Measurements from ENCODE around the gene CCM2.

CCM2 gene

DNA sequence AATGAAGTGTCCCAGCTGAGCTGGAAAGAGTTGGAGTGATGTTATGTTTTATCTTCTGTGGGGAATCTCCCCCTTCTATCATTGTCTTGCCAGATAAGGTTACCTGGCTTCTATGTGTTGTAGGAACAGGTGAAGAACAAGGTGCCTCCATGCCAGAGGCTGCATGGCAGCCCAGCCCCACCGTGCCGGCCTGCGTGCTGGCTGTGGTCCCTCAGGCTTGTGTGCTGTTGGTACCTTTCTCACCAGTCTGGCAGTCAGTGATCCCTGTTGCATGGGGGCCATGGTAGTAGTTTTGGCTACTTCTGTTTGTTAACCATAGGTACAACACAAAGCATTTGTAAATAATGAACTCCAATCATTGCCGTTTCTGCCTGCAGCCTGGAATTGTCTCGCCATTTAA is 37.9 kb downstream of the CCM2 start:
- DNase-seq: no peak

DNA sequence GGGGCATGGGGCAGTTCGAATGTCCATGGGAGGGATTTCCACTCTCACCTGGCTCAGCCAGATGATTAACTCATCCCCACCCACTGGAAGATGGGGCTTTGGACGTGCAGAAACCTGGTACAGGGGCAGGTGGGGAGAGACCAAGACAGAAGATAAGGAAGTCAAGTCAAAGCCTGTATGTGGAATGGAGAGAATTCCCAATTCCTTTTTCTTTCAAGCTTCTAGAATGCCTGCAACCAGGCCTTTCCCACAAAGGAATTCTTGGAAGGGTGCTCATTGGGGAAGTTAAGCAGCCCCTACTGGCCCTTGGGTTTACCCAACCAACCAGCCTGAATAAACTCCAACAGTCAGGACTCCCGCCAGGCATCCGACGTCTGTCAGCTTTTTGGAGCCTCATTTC is 39.1 kb downstream of the CCM2 start:
- no peak for DNase-seq

DNA sequence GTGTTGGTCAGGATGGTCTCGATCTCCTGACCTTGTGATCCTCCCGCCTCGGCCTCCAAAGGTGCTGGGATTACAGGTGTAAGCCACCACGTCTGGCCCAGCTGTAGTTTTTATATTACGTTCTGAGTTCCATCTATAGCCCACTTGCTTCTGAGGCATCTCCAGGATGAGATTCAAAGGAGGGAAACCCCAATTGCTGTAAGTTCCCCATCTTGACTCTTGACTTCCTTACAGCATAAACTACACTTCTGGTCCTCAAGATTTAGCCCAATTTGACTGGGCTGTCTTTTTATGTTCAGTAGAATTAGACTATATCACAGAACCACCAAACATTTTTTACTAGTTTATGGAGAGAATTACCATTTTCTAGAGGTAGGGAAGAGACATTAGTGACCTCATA is 44.3 kb downstream of the CCM2 start:
- DNase-seq: no peak

DNA sequence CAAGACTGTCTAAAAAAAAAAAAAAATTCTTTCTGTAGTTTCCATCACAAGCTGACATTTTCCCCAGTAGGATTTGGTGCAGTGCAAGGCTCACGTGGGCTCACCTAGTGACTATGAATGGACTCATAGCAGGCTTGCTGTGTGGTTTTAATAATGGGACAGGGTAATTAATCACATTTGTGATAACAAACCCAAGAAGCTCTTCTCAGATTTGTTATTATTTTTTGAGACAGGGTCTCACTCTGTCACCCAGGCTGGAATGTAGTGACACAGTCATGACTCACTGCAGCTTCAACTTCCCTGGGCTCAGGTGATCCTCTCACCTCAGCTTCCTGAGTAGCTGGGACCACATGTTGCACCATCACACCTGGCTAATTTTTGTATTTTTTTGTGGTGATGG is 48.7 kb downstream of the CCM2 start:
- DNase-seq: no peak

DNA sequence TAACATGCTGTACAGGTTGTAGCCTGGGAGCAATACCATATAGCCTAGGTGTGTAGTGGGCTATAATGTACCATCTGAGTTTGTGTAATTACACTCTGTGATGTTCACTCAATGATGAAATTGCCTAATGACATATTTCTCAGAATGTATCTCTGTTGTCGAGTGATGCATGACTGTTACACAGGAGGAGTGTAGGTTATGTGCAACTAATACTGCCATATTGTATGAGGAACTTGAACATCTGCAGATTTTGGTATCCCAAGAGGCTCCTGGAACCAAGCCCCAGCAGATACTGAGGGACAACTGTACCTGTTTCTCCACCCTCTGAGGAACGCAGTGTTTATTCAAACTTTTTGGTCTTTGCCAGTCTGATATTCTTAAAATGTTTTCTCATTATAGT is 50.2 kb downstream of the CCM2 start:
- DNase-seq: no peak

DNA sequence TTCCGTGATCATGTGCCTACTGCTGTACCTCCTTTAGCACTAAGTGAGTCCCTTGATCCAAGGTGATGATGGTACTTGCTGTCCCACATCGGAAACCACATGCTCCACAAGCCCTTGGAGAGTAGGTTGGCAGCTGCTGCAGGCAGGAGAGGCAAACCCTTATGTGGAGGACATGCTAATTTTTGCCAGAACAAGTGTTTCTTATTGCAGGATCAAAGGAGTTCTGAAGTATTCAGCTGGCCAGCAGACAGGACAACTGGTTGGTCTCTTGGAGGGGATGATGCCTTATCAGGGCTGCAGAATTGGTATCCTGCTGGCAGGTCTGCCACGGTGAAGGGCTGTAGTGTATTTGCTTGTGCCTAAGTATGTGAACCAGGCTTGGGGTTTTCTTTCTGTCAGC is 52.0 kb downstream of the CCM2 start:
- no peak for DNase-seq

DNA sequence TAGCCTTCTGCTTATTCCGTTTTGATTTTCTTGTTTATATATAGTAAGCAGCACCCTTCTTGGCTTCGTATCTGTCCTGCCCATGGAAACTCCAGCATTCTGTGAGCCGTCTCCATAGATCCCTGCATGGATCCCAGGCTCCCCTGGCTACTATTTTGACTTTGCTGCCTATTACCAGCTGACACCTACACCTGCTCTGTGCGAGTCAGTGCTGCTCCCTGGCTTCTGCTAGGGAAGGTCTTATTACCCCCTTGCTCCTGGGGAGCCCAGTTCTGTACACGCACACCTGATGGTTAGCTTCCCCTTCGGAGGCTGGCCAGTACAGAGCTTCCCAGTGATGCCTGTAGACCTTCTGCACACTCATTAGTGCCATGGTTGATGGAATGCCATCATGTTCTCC is 53.4 kb downstream of the CCM2 start:
- no peak for DNase-seq

DNA sequence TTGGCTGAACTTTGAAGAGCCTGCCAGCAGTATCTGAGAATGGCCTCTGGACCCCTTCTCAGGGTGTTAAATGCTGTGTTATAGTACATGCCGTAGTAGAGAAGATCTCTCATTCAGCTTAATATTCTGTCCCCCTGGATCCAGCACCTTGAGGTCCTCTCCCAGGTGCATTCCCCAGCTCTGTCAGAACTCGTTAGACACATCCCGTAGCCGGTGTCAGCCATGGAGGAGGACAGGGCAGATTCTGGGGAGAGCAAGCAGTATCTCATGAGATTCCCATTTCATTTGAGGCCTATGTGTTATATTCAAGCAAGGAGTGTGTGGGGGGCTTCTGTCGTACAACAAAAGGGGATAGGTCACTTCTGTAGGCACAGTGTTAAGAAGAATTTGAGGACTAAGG is 53.9 kb downstream of the CCM2 start:
- no peak for DNase-seq

DNA sequence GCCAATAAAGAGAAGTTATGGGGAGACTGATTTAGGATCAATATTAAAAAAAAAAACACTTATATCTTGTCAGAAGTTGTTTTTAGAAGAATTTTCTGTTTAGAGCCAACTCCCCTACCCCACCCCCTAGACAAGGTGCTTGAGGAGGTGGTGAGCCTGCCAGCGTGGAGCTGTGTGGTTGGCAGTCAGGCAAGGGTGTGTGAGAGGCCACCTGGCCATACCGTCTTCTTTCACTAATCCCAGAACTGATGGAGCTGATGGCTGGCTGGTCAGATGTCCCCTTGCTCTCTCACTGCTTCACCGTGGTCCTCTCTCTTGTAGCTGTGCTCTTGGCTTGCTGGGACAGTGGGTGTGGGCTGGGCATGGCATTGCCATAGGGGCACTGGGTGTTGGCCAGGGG is 54.4 kb downstream of the CCM2 start:
- DNase-seq: no peak

DNA sequence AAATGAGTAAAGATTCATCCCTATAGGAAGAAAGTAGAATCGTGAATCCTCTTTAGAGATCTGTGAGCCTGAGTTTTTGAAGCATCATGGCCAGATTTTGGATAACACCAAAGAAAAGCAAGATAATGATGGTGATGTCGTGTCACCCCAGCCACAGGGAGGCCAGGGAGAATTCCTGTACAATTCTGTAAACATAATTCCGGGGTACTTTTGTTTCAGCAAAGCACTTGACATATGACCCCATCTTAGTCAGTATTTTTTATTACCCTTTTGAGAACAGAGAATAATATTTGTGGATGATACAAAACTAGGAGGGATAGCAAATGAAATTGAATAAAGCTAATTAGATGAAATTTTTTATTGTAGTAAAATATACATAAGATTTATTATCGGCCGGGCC is 55.0 kb downstream of the CCM2 start:
- no peak for DNase-seq

DNA sequence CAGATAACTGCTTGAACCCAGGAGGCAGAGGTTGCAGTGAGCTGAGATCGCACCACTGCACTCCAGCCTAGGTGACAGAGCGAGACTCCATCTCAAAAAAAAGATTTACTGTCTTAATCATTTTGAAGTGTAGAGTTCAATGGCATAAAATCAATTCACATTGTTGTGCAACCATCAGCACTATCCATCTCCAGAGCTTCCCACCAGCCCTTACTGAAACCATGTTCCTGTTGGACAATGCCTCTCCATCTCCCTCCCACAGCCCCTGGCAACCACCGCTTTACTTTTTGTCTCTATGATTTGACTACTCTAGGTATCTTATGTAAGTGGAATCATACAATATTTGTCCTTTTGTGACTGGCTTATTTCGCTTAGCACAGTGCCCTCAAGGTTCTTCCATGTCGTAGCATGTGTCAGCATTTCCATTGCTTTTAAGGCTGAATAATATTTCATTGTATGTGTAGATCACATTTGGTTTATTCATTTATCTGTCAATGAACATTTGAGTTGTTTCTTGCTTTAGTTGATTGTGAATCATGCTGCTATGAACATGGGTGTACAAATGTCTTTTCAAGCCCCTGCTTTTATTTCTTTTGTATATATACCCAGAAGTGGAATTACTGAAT is 55.7 kb downstream of the CCM2 start:
- no peak for DNase-seq

DNA sequence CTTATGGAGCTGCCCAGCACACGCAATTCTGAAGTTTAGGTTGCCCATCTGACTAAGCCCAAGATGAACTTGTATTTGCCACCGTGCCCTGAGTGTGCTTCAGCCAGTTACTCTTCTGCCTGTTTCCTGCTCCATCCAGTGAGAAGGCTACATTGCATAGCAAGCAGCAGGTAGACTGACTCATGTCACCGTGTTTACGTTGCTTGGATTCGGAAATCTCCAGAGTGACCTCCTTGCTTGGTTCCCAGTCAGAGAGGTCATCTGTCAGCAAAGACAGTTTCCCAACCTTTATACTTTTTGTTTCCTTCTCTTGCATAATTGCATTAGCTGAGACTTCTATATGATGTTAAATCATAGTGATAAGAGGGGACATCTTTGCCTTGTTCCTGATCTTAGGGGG is 57.9 kb downstream of the CCM2 start:
- no peak for DNase-seq

DNA sequence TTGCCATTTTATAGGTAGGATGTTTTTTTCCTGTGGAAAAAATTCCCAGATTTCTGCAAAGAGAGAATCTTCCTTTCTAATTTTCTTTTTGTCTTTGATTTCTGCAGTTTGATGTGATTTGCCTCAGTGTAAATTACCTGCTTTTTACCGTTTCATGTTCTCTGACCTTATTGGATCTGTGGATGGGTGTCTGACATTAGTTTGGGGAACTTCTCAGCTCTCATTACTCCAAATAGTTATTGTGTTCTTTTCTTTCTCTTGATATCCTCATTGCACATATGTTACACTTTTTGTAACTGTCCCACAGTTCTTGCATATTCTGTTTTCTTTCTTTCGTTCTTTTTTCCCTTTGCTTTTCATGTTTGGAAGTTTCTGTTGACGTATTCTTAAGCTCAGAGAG is 60.3 kb downstream of the CCM2 start:
- DNase-seq: no peak

DNA sequence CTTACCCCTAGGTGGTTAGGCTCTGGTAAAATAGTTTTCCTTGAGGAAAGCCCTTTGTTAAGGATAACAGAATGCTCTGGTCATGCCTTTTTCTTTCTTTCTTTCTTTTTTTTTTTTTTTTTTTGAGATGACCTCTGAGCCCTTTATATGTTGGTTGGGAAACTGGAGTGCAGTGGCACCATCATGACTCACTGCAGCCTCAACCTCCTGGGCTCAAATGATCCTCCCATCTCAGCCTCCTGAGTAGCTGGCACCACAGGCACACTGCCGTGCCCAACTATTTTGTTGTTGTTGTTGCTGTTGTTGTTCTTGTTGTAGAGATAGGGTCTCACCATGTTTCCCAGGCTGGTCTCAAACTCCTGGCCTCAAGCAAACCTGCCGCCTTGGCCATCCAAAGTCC is 61.4 kb downstream of the CCM2 start:
- no peak for DNase-seq

DNA sequence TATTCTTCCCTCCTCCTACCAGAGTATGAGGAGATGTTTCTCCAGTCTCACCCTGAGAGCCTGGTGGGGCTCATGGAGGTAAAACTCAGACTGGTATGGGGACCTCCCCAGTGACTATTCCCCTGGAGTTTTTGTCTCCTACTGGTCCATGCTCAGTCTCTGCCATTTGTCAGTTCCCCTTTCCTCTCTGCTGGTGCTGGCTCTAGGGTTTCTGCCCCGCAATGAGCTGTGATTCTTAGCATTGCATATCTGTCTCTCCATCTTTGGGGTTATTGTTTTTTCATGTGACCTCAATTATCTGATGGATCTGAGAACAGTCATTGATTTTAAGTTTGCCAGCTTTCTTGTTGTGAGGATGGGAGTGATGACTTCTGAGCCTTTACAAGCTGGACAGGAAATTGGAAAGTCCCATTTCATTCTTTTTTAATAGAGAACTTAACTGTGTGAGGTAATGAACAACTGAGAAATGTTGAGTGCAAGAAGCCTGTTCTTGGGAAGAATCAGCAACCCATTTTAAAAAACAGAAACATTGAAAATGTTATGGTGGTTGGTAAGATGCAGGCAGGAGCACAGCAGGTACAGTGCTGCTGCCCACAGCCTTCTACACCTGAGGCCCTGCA is 61.9 kb downstream of the CCM2 start:
- DNase-seq: no peak

DNA sequence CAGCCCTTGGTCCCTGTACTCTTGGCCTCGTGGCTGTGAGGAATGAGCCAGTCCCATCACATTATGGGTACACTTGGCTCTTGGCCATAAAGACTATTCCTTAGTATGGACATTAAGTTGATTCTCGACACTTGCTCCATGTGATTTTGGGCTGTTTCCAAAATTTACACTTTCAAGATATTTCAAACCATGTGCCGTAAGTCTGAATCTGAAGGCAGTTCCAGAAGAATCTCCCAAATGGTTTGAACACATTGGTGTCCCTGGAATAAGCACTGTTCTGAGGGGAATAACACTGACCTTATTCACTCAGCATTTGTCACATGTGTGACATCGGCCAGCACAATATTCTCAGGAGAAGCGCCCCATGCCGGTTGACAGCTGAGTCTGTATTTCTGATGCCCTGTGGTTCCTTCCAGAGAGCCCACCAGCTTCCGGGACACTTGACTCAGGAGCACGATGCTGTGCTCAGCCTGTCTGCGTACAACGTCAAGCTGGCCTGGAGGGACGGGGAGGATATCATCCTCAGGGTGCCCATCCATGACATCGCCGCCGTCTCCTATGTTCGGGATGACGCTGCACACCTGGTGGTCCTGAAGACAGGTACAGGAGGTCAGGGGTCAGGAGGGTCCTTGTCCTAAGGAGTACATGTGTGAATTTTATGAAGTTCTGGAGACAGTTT is 64.2 kb downstream of the CCM2 start:
- DNase-seq: no peak

DNA sequence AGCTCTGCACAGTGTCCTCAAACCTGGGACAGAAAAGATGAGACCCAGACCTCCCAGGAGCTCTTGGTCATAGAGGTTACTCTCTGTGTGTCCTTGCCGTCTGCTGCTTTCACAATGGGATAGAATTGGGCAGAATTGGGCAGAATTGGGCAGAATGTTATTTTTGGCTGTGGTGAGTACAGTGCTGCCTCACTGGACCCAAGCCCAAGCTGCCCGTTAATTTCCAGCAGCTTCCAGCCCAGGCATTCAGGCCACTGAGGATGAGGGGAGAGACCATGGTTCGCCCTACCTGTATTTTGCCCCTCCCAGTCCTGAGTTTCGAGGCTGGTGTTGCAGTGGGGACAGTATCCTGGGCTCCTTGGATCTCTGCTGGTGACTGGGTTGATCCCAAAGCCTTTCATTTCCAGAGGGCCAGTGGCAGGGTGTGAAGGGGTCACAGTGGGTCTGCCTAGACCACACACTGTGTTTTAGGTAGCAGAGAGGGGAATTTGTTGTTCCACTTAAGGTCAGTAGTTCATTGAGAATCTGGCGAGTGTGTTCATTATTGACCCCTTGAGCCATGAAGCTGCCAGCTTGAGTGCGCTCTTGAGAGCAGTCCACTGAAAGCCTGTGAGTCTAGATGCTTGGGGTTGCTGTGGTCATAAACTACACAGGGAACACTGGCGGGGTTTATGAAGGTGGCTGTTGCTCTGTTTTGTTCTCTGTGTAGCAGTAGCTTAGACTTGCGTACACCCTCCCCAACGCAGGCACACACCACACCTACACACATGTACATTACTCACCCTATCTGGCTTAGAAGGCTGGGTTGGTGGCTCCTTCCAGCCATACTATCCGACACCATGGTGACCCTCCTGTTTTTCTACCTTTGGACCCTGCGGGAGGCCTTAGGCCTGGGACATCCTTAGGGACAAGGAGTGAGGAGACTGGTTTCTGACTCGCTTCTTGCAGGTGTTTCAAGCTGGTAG is 65.3 kb downstream of the CCM2 start:
- DNase-seq: no peak

DNA sequence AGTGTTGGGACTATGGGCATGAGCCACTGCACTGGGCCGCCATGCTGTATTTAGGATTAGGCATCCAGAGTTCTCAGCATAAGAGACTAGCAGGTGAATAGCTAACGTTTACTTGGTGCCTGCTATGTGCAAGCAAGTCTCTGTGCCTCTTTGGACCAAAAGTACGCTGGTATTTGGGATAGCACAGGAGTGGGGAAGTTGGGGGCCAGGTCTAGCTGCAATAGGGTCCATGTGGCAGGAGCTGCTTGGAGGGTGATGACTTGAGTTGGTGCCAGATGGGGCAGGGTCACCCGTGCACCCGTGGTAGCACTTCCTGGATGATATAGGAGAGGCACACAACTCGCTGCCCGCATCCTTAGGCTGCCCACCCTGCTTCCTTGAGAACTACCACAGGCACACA is 66.4 kb downstream of the CCM2 start:
- DNase-seq: no peak

DNA sequence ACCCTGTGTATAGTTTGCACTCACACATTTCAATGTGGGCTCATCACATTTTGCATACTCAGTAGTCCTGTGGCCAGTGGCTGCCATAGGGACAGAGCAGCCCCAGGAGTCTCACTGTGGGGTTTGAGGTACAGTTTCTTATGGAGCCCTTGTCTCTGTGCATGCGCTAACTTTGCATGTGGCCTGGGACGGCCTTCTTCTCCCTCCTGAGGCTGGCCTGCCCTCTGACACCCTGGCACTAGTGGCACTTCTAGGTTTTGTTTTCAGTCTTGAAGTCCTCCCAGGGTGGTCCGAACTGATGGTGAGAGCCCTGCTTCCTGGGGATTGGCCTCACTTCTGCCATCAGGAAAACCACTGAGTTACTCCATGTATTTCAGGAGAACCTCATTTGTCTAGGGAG is 67.6 kb downstream of the CCM2 start:
- DNase-seq: no peak

DNA sequence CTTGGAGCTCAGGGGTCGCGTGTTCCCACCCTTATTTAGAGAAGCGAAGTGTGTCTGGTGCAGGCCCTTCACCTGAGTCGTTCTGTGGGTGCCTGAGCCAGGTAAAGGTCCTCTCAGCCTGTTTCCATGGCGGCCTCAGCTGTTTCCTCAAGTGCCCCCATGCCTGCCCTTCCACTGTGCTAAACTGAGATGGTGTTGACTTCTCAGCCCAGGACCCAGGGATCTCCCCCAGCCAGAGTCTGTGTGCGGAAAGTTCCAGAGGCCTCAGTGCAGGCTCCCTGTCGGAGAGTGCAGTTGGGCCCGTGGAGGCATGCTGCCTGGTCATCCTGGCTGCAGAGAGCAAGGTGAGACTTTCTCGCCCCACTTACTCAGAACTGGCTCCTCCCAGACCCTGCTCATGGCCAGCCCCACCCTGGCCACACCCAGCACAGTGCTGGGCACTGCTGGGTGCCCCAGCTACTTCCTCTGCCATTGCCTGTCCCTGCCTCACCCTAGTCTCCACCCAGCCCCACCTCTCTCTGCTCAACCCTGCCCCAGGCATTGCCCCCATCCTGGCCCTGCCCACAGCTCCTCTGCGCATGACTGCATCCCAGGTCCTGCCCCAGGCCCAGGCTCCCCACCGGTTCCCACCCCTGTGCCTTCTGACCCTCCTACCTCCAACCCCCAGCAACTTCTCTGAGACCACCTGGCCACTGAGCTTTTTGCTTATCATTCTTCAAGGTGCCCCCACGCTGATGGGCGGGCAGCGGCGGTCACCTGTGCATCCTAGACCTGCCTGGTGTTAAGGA is 68.4 kb downstream of the CCM2 start:
- no peak for DNase-seq

DNA sequence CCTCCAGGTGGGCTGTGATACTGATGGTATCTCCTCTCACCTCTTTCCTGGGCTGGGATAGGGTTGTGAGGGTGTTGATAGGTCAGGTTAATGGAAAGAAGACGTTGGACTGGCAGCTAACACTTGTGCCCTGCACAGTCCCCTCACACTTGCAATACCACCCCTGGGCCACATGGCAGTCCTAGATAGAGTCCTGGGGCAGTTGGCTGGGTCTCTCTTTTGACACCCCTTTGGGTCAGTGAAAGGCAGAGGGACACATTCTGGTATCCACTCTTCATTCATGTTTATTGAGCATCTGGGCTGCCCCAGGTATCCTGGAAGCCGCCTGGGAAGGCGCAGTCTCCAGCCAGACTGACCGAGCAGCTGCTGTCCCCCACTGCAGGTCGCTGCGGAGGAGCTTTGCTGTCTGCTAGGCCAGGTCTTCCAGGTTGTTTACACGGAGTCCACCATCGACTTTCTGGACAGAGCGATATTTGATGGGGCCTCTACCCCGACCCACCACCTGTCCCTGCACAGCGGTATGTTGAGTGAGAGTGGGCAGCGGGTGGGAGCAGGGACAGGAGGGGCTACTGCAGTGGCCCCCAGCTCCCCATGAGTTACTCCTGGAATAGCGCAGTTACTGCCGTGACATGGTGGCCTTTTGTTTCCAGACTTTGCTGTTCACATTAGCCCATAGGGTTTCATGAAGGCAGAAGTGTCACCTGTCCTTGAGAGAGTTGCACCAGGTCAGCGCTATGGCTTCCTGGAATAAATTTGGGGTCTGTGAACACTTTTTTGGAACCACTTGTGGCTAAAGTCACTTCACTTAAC is 69.6 kb downstream of the CCM2 start:
- no peak for DNase-seq

DNA sequence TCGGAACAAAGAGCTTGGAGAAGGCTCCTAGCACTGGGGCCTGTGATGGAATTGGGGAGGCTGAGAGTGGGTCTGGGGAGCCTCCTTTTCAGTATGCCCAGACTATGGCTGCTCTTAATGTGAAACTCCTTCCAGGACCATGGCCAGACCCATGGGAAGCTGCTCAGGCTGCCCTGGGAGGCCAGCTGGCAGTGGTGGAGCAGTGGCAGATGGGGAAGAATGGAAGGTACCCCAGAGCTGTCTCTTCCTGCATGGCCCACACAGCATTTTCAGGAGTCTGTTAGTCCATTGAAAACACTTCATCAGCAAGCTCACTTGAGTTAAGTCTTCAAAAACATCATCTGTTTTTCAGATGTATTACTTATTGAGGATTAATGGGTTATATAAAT is 70.2 kb downstream of the CCM2 start:
- no peak for DNase-seq
